Measurements from ENCODE around the gene EPX. TPM values are rescaled to one million over a fixed set of nuclear protein-coding genes. Genes with fewer than 3 reads are reported as not detected.

Gene EPX
- total RNA-seq, 4 donors from 2014 or later, result not detected

DNA sequence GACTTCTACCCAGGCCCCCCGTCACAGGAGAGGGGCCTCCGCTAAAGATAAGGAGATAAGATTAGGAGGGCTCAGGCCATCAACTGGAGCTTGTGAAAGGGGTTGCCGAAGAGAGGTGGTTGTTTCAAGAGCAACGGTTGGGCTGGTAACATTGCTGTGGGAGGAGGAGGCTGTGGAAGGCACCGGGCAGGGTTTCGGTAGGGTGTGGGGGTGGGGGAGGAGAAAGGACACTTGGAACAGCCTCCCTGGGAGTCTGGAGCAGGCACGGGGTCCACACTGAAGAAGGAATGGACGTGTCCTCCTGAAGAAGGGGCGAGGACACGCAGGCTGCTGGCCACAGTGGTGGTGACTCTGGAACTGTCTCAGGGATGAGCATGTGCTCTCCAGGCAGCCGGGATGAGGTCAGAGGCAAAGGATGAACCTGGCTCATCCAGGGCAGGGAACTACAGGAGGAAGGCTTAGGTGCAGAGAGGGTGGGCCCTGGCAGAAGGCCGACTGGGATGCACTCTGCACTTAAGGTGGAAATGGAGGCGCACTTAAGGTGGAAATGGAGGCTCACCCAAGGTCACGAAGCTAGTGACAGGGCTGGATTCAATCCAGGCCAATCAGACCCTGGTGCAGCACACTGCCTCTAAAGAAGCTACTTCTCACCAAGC, 1.2 kb upstream of the EPX start:
- no peak for TF ChIP-seq CTCF (IDR thresholded peaks at IDR 0.05)
- no peak for TF ChIP-seq POLR2A (IDR thresholded peaks at IDR 0.05)
- Histone ChIP-seq H3K27ac (no peak overlapping the region), H3K36me3 (no peaks in the 10 kb centered on the region), H3K4me3 (replicated peaks in 1 of 3) (no peak overlapping the region), H3K4me1 (peaks cover 0 to 3% of the 10 kb centered on the region in 2 donors), H3K9me3 (no peaks in the 10 kb centered on the region), H3K27me3 (no peaks in the 10 kb centered on the region)
- DNase-seq, result no peak
- intact Hi-C loops (cut with DNase I), result no loop called here
- 30 to 33% methylated on average over 13 to 14 of the region's 14 CpGs for WGBS, 2 donors

GRCh38 chr17:58193641-58194255, 1.2 kb downstream of the EPX start:
- no peaks in the 10 kb centered on the region for H3K36me3 ChIP-seq
- DNase-seq, result no peak
- TF ChIP-seq CTCF (IDR thresholded peaks at IDR 0.05) (no peak), POLR2A (IDR thresholded peaks at IDR 0.05) (no peak)
- peaks cover 5% of the 10 kb centered on the region for H3K27me3 ChIP-seq
- no peaks in the 10 kb centered on the region for H3K9me3 ChIP-seq
- H3K4me1 ChIP-seq, result peaks cover 0 to 3% of the 10 kb centered on the region in 2 donors
- no peak overlapping the region for H3K27ac ChIP-seq
- intact Hi-C loops (cut with DNase I), result no loop called here
- H3K4me3 ChIP-seq (replicated peaks in 1 of 3), result no peak overlapping the region
- WGBS, 2 donors, result 56 to 66% methylated on average over 18 of the region's 18 CpGs

DNA sequence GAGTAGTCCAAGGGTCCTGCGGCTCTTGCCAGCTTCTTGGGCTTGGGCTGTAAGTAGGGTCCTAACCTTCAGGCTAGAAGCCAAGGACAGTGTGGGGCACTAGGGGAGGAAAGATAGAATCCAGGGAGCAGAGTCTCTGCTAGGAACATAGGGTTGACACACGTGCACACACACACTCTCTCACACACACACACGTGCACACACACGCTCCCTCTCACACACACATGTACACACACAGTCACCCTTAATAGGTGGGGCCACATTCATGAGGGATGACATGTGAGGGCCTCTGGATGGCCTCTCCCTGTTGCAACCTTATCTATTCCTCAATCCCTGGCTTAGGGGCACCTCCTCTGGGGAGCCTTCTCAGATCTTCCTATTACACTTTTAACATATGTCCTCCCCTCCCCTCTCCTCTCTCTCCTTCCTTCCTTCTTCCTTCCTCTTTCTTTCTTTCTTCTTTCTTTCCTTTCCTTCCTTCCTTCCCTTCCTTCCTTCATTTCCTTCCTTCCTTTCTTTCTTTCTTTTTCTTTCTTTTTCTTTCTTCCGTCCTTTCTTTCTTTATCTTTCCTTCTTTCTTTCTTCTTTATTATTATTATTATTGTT, 3.1 kb downstream of the EPX start:
- Histone ChIP-seq H3K4me3 (replicated peaks in 1 of 3) (no peak overlapping the region), H3K27me3 (peaks cover 5% of the 10 kb centered on the region), H3K27ac (no peak overlapping the region), H3K36me3 (no peaks in the 10 kb centered on the region), H3K9me3 (no peaks in the 10 kb centered on the region), H3K4me1 (no peaks in the 10 kb centered on the region)
- intact Hi-C loops (cut with DNase I), result no loop called here
- 76 to 87% methylated on average over 5 of the region's 5 CpGs for WGBS, 2 donors
- TF ChIP-seq POLR2A (IDR thresholded peaks at IDR 0.05) (no peak), CTCF (IDR thresholded peaks at IDR 0.05) (no peak)
- DNase-seq, result no peak

- Histone ChIP-seq H3K36me3 (no peaks in the 10 kb centered on the region), H3K4me3 (replicated peaks in 1 of 3) (no peak overlapping the region), H3K27ac (no peak overlapping the region), H3K4me1 (no peaks in the 10 kb centered on the region), H3K27me3 (peaks cover 5% of the 10 kb centered on the region), H3K9me3 (no peaks in the 10 kb centered on the region)
- no peak for DNase-seq
- intact Hi-C loops (cut with DNase I), result no loop called here
- 82 to 83% methylated on average over 7 of the region's 7 CpGs for WGBS, 2 donors
- TF ChIP-seq POLR2A (IDR thresholded peaks at IDR 0.05) (no peak), CTCF (IDR thresholded peaks at IDR 0.05) (no peak)
These were observed 4.1 kb downstream of the EPX start for GRCh38 chr17:58196610-58197009.

DNA sequence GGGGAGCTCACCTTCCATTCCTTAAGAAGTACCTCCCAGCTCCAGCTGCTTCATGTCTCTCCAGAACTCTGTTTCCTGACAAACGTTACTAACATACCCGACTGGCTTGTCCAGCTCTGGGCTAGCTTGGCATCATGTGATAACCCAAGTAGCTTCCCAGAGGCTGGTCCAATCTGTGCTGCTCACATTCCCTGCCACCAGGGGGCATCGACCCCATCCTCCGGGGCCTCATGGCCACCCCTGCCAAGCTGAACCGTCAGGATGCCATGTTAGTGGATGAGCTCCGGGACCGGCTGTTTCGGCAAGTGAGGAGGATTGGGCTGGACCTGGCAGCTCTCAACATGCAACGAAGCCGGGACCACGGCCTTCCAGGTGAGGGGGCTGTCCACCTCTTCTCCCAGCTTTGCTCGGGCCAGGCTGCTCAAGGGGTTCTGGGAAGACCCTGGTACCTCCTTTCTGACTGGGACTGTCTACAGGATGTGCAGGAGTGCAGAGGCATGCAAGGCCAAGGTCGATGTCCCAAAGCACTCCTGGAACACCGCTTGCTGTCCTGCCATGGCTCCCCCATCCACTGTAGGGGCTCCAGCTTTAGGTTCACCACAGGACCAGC, 7.6 kb downstream of the EPX start:
- no peaks in the 10 kb centered on the region for H3K36me3 ChIP-seq
- no peak for TF ChIP-seq POLR2A (IDR thresholded peaks at IDR 0.05)
- peak in 4 of 6 experiments; percentile 31 to 59 (median 34) for TF ChIP-seq CTCF (IDR thresholded peaks at IDR 0.05)
- no peak overlapping the region for H3K27ac ChIP-seq
- WGBS, 2 donors, result 28% methylated on average over 4 to 7 of the region's 14 CpGs
- DNase-seq, result peak; percentile 60 to 68
- no peak overlapping the region for H3K4me3 ChIP-seq (replicated peaks in 1 of 3)
- H3K9me3 ChIP-seq, result no peaks in the 10 kb centered on the region
- H3K4me1 ChIP-seq, result no peaks in the 10 kb centered on the region
- H3K27me3 ChIP-seq, result peaks cover 5% of the 10 kb centered on the region
- intact Hi-C loops (cut with DNase I), result no loop called here
